ENCODE measurements around the gene CTBP2.

CTBP2 gene

DNA sequence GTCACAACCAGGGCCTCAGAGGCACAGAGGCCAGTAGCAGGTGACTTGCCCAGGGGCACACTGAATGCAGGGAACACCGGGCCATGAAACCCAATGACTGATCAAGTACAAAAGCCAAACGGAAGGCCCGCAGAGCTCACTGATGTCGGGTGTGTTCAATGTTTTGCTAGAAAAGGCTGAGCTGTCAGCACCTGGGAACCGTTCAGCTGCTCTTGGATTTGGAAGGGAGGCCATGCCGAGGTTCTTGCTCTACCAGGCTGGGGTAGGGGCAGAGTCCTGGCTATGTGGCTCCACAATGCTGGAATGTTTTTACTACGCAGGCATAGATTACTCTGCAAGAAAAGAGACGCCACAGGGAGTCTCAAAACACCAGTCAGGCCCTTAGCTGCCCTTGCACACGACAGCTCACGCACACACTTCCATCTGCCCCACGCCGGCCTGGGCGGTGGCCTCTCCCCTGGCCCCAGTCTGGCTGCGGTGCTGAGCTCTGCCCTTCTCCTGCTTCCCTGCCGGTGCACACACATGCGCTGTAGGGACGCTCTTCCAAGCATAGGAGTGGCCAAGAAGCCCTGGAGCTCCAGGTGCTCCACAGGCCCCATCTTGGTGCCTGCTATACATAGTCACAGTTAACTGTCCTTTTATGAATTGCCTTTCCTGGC, 138.5 kb downstream of the CTBP2 start:
- in situ Hi-C loops (cut with MboI; ENCODE audit: low pct_unique_long_range_greater_than_20kb, low sequenced_read_pairs), result no loop called here

GRCh38 chr10:125020871-125021270, 139.5 kb downstream of the CTBP2 start:
- in situ Hi-C loops (cut with MboI; ENCODE audit: low pct_unique_long_range_greater_than_20kb, low sequenced_read_pairs), result no loop called here
- DNase-seq, result no peak

More for the DNA sequence above, 138.5 kb downstream of the CTBP2 start:
- DNase-seq, result no peak

- no peak for DNase-seq
- in situ Hi-C loops (cut with MboI; ENCODE audit: low pct_unique_long_range_greater_than_20kb, low sequenced_read_pairs), result no loop called here
These were observed 140.0 kb downstream of the CTBP2 start for GRCh38 chr10:125020386-125020785.

GRCh38 chr10:125018576-125019143, 141.7 kb downstream of the CTBP2 start:
- DNase-seq, result peak; percentile 21
- in situ Hi-C loops (cut with MboI; ENCODE audit: low pct_unique_long_range_greater_than_20kb, low sequenced_read_pairs), result no loop called here

GRCh38 chr10:125017547-125018298, 142.6 kb downstream of the CTBP2 start:
- DNase-seq, result no peak
- in situ Hi-C loops (cut with MboI; ENCODE audit: low pct_unique_long_range_greater_than_20kb, low sequenced_read_pairs), result no loop called here

DNA sequence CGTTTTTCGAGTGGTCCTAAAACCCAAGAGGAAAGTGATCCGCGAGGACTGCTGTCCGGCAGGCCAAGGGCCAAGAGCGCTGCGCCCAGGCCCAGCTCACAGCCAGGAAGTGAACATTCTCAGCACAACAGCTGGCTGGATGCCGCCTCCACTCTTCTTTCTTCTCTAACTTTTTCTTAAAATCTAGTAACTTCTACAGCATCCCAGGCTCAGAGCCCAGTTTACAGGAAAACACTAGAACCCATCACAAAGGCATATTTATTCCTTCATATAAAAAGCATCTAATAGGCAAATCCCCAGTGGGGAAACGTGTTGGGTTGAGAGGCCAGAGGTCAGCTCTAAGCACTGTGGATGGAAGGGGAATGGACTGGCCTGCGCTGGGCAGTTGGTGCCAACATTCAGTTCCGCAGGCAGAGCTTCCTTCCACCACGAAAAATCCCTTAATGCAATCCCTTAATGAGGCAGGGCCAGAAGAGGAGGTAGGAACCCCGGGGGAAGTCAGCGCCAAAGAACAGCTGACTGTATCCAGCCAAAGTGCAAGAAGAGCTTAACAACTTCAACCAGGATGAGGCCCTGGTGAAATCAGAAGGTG, 143.7 kb downstream of the CTBP2 start:
- in situ Hi-C loops (cut with MboI; ENCODE audit: low pct_unique_long_range_greater_than_20kb, low sequenced_read_pairs), result no loop called here

DNA sequence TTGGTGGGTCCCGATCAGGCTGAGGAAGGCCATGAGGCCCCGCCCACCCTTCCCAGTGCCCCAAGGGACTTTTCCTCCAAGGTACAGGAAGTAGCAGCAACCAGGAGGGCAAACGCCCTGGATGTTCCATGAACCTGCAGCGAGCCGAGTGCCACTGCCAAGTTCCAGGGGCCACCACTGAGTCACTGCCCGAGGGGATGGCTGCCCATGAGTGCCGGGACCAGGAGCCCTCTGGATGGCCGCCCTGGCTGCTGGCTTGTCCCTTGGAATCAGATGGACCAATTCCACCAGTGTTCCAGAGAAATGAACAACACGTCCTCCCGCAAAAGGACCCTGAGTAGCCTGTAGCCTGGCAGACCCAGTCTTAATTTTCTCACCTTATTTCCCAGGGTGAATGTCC, 144.2 kb downstream of the CTBP2 start:
- in situ Hi-C loops (cut with MboI; ENCODE audit: low pct_unique_long_range_greater_than_20kb, low sequenced_read_pairs), result no loop called here
- DNase-seq, result no peak

More for the DNA sequence above, 143.7 kb downstream of the CTBP2 start:
- no peak for DNase-seq

- in situ Hi-C loops (cut with MboI; ENCODE audit: low pct_unique_long_range_greater_than_20kb, low sequenced_read_pairs), result no loop called here
- no peak for DNase-seq
These were observed 144.9 kb downstream of the CTBP2 start for GRCh38 chr10:125015356-125015944.

- in situ Hi-C loops (cut with MboI; ENCODE audit: low pct_unique_long_range_greater_than_20kb, low sequenced_read_pairs), result no loop called here
- no peak for DNase-seq
These were observed 145.5 kb downstream of the CTBP2 start for GRCh38 chr10:125014836-125015355.

- in situ Hi-C loops (cut with MboI; ENCODE audit: low pct_unique_long_range_greater_than_20kb, low sequenced_read_pairs), result no loop called here
- no peak for DNase-seq
These were observed 146.1 kb downstream of the CTBP2 start for GRCh38 chr10:125014086-125014830.

GRCh38 chr10:125013529-125013872, 146.9 kb downstream of the CTBP2 start:
- DNase-seq, result no peak

GRCh38 chr10:125012851-125013528, 147.4 kb downstream of the CTBP2 start:
- in situ Hi-C loops (cut with MboI; ENCODE audit: low pct_unique_long_range_greater_than_20kb, low sequenced_read_pairs), result no loop called here

More at GRCh38 chr10:125013529-125013872, 146.9 kb downstream of the CTBP2 start:
- in situ Hi-C loops (cut with MboI; ENCODE audit: low pct_unique_long_range_greater_than_20kb, low sequenced_read_pairs), result no loop called here

DNA sequence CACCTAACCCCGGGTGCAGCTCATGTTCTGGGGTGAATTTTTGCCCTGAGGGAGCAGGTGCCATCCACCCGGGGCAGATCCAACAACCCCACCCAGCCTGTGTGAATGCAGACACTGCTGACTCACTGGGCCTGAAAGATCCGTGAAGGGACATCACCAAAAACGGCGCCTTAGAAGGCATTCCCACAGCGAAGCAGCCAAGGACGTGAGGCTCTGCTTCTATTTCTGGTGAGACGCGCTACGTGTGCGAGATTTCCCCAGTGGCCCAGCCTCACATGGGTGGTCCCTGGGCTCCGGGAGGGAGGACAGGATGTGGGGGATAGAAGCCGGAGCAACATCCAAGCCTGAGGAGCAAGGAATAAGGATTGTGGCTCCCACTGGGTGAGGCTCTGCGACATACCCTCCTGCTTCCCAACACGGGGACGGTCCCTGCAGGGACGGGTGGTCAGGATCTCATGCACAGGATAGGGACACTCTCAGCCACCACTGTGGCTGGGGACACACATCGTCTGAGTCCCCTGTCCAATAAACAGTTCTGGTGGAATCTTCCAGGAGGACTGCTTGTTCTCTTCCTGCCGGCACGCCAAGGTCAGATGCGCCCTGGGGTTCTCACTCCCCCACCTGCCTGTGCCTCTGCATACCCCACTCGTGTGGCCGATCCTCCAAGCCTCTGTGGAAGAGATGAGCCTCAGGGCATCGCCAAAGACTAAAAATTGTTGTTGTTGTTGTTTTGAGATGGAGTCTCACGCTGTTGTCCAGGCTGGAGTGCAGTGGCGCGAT, 148.2 kb downstream of the CTBP2 start:
- DNase-seq, result no peak
- in situ Hi-C loops (cut with MboI; ENCODE audit: low pct_unique_long_range_greater_than_20kb, low sequenced_read_pairs), result no loop called here

More at GRCh38 chr10:125012851-125013528, 147.4 kb downstream of the CTBP2 start:
- no peak for DNase-seq

- in situ Hi-C loops (cut with MboI; ENCODE audit: low pct_unique_long_range_greater_than_20kb, low sequenced_read_pairs), result no loop called here
- no peak for DNase-seq
These were observed 149.0 kb downstream of the CTBP2 start for GRCh38 chr10:125011171-125011925.

DNA sequence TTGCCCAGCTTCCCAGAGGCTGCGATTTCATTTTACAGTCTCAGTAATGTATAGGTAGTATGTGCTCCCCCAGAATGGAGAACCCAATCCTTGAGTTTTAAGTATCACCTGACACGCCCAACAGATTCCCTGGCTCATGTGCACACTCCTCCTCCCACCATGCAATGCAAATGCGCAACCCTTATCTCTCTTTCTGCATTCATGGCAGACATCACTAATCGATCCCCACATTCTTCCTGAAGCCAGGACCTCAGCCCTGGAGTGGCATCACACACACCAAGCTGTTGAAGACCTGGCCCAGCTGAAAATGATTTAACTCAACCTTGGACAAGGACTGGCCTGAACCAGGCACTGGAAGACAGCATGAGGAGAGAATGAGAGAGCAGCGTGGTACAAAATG, 150.0 kb downstream of the CTBP2 start:
- in situ Hi-C loops (cut with MboI; ENCODE audit: low pct_unique_long_range_greater_than_20kb, low sequenced_read_pairs), result no loop called here
- DNase-seq, result no peak

GRCh38 chr10:125009661-125010161, 150.7 kb downstream of the CTBP2 start:
- in situ Hi-C loops (cut with MboI; ENCODE audit: low pct_unique_long_range_greater_than_20kb, low sequenced_read_pairs), result no loop called here
- no peak for DNase-seq
